SK-N-SH (cell line): ENCODE results near the gene PITPNB. TPM values are rescaled to one million over a fixed set of nuclear protein-coding genes. Genes with fewer than 3 reads are reported as not detected.

ENCODE experiments used
- CTCF ChIA-PET: fragments of 300-600, 350-600 bp; formaldehyde crosslinking; extraction: SDS; loops from one replicate; lab custom pipeline; 2021; lab: Yijun Ruan, JAX
- POLR2A ChIA-PET: fragments of 350-600 bp; sonication (Branson Sonifier 250); formaldehyde crosslinking; extraction: SDS; loops from one replicate; lab custom pipeline; 2020; ENCODE audit warnings: antibody characterized with exemption, inconsistent platforms; lab: Yijun Ruan, JAX
- DNase-seq: peaks from one replicate; pipeline ENCODE4 v3.0.0; 2012
- H2AFZ ChIP-seq: fragments of 200-600 bp; sonication (generic); 2 replicates; pipeline ENCODE4 v1.8.1; 2016; ENCODE audit warnings: antibody characterized with exemption, mild to moderate bottlenecking, low read depth
- H3F3A ChIP-seq: fragments of 200-600 bp; sonication (generic); replicated peaks from 2 replicates; pipeline ENCODE3; 2016; ENCODE audit warnings: antibody characterized with exemption, mild to moderate bottlenecking; ENCODE audit not compliant: insufficient read depth
- H3K27ac ChIP-seq, 2 experiments: fragments of 200-500 bp in 1 of 2; fragments of 200-600 bp in 1 of 2; sonication (Bioruptor generic) in 1 of 2; sonication (generic), shearing (Covaris generic) in 1 of 2; 2 replicates each; pipeline versions ENCODE4 v1.5.1 to v1.6.1; 2014 to 2016; ENCODE audit warnings: low read depth in 2 of 2, inconsistent platforms in 1 of 2, low read length in 1 of 2, mild to moderate bottlenecking in 1 of 2, mixed read lengths in 1 of 2
- H3K27me3 ChIP-seq: fragments of 200-600 bp; sonication (generic), shearing (Covaris generic); 2 replicates; pipeline ENCODE4 v1.6.1; 2016; ENCODE audit warnings: mixed run types; ENCODE audit not compliant: insufficient read depth
- H3K36me3 ChIP-seq, 2 experiments: fragments of 200-500 bp in 1 of 2; fragments of 200-600 bp in 1 of 2; sonication (Bioruptor generic) in 1 of 2; sonication (generic) in 1 of 2; replicated peaks in 1 of 2; 2 replicates each; pipeline versions ENCODE3 to v1.5.1; 2014 to 2016; ENCODE audit warnings: low read length in 1 of 2, mild to moderate bottlenecking in 1 of 2; ENCODE audit not compliant: insufficient read depth in 2 of 2, control insufficient read depth in 1 of 2
- H3K4me1 ChIP-seq, 2 experiments: fragments of 200-500 bp in 1 of 2; fragments of 200-600 bp in 1 of 2; sonication (Bioruptor generic) in 1 of 2; sonication (generic), shearing (Covaris generic) in 1 of 2; 2 replicates each; pipeline versions ENCODE4 v1.5.1 to v1.6.1; 2014 to 2016; ENCODE audit warnings: low read depth in 1 of 2, low read length in 1 of 2, mixed run types in 1 of 2; ENCODE audit not compliant: insufficient read depth in 2 of 2, control insufficient read depth in 1 of 2
- H3K4me2 ChIP-seq: fragments of 200-600 bp; sonication (generic), shearing (Covaris generic); 2 replicates; pipeline ENCODE4 v1.6.1; 2017; ENCODE audit warnings: mixed run types
- H3K4me3 ChIP-seq, 2 experiments: fragments of 200-500 bp in 1 of 2; fragments of 200-600 bp in 1 of 2; sonication (Bioruptor generic) in 1 of 2; sonication (generic), shearing (Covaris generic) in 1 of 2; 2 replicates each; pipeline versions ENCODE4 v1.5.1 to v1.8.1; 2014 to 2016; ENCODE audit warnings: low read depth in 2 of 2, inconsistent platforms in 1 of 2, low read length in 1 of 2, mild to moderate bottlenecking in 1 of 2, mixed read lengths in 1 of 2, moderate library complexity in 1 of 2
- H3K79me2 ChIP-seq: fragments of 200-600 bp; sonication (generic); 2 replicates; pipeline ENCODE4 v1.8.1; 2017; ENCODE audit warnings: mild to moderate bottlenecking; ENCODE audit not compliant: insufficient read depth
- H3K9ac ChIP-seq: fragments of 200-600 bp; sonication (generic); 2 replicates; pipeline ENCODE4 v1.6.1; 2017; ENCODE audit warnings: mixed run types
- H3K9me2 ChIP-seq: fragments of 200-600 bp; sonication (generic); 2 replicates; pipeline ENCODE4 v1.6.1; 2017; ENCODE audit warnings: mixed run types
- H3K9me3 ChIP-seq: fragments of 200-600 bp; sonication (generic); 2 replicates; pipeline ENCODE4 v1.6.1; 2017; ENCODE audit warnings: mixed run types, mild to moderate bottlenecking, moderate library complexity
- H4K20me1 ChIP-seq: fragments of 200-600 bp; sonication (generic); 2 replicates; pipeline ENCODE4 v1.6.1; 2017; ENCODE audit warnings: mild to moderate bottlenecking, mixed run types; ENCODE audit not compliant: insufficient read depth
- CHD2 ChIP-seq: fragments of 150-350 bp; IDR thresholded peaks from 2 replicates; pipeline ENCODE4 v1.6.1; 2018; ENCODE audit warnings: low read length; ENCODE audit not compliant: partially characterized antibody
- ELF1 ChIP-seq: IDR thresholded peaks from 2 replicates; pipeline ENCODE4 v1.4.0; 2012
- EP300 ChIP-seq, 2 experiments: IDR thresholded peaks; 2 replicates each; pipeline versions ENCODE4 v1.4.0 to v1.6.1; 2012; ENCODE audit warnings: borderline replicate concordance in 1 of 2, low read depth in 1 of 2, low read length in 1 of 2
- FOSL2 ChIP-seq: IDR thresholded peaks from 2 replicates; pipeline ENCODE4 v1.4.0; 2012; ENCODE audit warnings: low read depth, mild to moderate bottlenecking, moderate library complexity, borderline replicate concordance
- FOXJ3 ChIP-seq: sonication (generic); formaldehyde crosslinking; IDR thresholded peaks from 2 replicates; pipeline ENCODE4 v1.5.1; 2020; ENCODE audit warnings: mild to moderate bottlenecking, missing genetic modification reagents
- MEF2A ChIP-seq: IDR thresholded peaks from 2 replicates; pipeline ENCODE4 v1.4.0; 2012; ENCODE audit warnings: low read depth, borderline replicate concordance
- NFIC ChIP-seq: IDR thresholded peaks from 2 replicates; pipeline ENCODE4 v1.4.0; 2012; ENCODE audit warnings: borderline replicate concordance
- SIN3A ChIP-seq: IDR thresholded peaks from 2 replicates; pipeline ENCODE4 v1.6.1; 2012; ENCODE audit warnings: low read depth, mild to moderate bottlenecking, low read length, moderate library complexity, borderline replicate concordance
- SMC3 ChIP-seq: IDR thresholded peaks from 2 replicates; pipeline ENCODE4 v1.6.1; 2012; ENCODE audit warnings: low read depth, low read length, improper control_type of control experiment
- TAF1 ChIP-seq: IDR thresholded peaks from 2 replicates; pipeline ENCODE4 v1.6.1; 2012; ENCODE audit warnings: low read depth, mild to moderate bottlenecking, low read length, moderate library complexity, borderline replicate concordance
- TCF12 ChIP-seq: IDR thresholded peaks from 2 replicates; pipeline ENCODE4 v1.4.0; 2012
- TEAD4 ChIP-seq: IDR thresholded peaks from 2 replicates; pipeline ENCODE4 v1.4.0; 2012; ENCODE audit warnings: mild to moderate bottlenecking, borderline replicate concordance; ENCODE audit not compliant: insufficient read depth
- WGBS: methylation state at CpG from one replicate; pipeline ENCODE4 v1.1.6; 2017; ENCODE audit warnings: low lambda C conversion rate; 5-methylcytosine and 5-hydroxymethylcytosine counted together
- polyA plus RNA-seq, 3 experiments: library from polyadenylated mRNA; depleted of rRNA; stranded (reverse); fragments of >200 nt; gene quantifications; 2 replicates each; pipeline ENCODE4 v1.2.3, GENCODE V29; 2012
- TF ChIP-seq, protein P1 (sequence below): IDR thresholded peaks from 2 replicates; pipeline ENCODE4 v1.4.0; 2012; ENCODE audit warnings: low read depth, borderline replicate concordance
- TF ChIP-seq, protein P2 (sequence below): IDR thresholded peaks from 2 replicates; pipeline ENCODE4; 2012

The PITPNB gene
- polyA plus RNA-seq, 1 of the 3 experiments (the other 2 are of a cell fraction) = 32.3 TPM

DNA sequence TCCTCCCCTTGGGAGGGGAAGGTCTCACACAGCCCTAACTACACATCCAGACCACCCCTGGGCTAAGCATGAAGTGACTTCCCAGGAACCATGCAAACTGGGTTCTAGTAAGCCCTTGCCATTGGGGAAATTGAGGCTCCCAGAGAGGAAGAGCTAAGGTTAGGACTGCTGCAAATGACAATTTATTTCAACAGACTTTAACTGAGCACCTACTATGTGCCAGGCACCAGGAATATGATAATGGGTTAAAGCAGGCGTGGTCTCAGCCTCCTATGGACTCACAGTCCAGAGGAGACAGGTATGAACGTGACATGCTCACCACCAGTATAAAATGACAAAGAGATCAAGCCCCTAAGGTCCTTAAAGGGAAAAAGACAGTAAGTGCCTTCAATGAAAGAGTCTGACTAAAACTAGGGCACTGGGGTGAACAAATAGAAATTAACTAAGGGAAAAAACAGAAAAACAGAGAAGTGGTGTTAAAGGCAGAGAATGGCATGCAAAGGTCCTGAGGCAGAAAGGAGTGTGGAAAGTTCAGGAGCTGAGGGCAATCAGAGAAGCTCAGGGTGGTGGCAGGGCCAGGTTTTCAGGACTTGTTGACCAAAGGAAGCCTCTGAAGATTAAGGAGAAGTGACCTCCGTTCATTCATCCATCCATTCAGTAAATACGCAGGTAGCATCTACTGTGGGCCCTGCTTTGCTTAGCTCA, 103.1 kb downstream of the PITPNB start:
- Histone ChIP-seq H3K4me3 (no peak overlapping the region), H3F3A (no peaks in the 10 kb centered on the region), H3K27ac (no peak overlapping the region), H3K27me3 (peaks cover 7% of the 10 kb centered on the region; the same call in 1 of the 2 replicates), H3K79me2 (no peaks in the 10 kb centered on the region), H2AFZ (no peak overlapping the region), H3K9me2 (no peaks in the 10 kb centered on the region), H3K9me3 (no peaks in the 10 kb centered on the region), H4K20me1 (no peaks in the 10 kb centered on the region), H3K4me1 (peaks cover 0 to 5% of the 10 kb centered on the region in 2 experiments; a peak in 1 of 4 replicates)
- DNase-seq = no peak
- POLR2A ChIA-PET = no interaction called here
- WGBS = 62% methylated on average over 3 of the region's 4 CpGs
- CTCF ChIA-PET = interaction anchor here (1.3 to 1.5 kb wide), 2 partner anchors 20 to 327 kb away, joined by 3 read pairs; no protein-coding TSS in a partner anchor
- TF ChIP-seq MEF2A (no peak), SIN3A (no peak), FOXJ3 (CRISPR knock-in tag) (no peak), CHD2 (no peak), SMC3 (no peak)
- TF ChIP-seq, all 33 proteins: peak for 0
- Histone ChIP-seq H3K4me2 (no peak overlapping the region), H3K36me3 (no peaks in the 10 kb centered on the region), H3K9ac (no peak overlapping the region)

GRCh38 chr22:27814993-27815392, 104.1 kb downstream of the PITPNB start:
- no peak for DNase-seq

More at GRCh38 chr22:27814993-27815392, 104.1 kb downstream of the PITPNB start:
- CTCF ChIA-PET = interaction anchor here (1.3 to 1.5 kb wide), 2 partner anchors 19 to 1058 kb away, joined by 3 read pairs; no protein-coding TSS in a partner anchor
- 58% methylated on average over 6 of the region's 6 CpGs for WGBS
- no peak overlapping the region for H3K4me3 ChIP-seq
- POLR2A ChIA-PET = no interaction called here
- TF ChIP-seq TAF1 (no peak), EP300 (IDR thresholded peaks at IDR 0.05; ENCODE audit: borderline replicate concordance in 1 of 2, low read depth in 1 of 2, low read length in 1 of 2) (no peak), TCF12 (no peak), ELF1 (no peak), FOSL2 (no peak), TEAD4 (no peak), SMC3 (no peak), NFIC (no peak)
- TF ChIP-seq, protein P1, sequence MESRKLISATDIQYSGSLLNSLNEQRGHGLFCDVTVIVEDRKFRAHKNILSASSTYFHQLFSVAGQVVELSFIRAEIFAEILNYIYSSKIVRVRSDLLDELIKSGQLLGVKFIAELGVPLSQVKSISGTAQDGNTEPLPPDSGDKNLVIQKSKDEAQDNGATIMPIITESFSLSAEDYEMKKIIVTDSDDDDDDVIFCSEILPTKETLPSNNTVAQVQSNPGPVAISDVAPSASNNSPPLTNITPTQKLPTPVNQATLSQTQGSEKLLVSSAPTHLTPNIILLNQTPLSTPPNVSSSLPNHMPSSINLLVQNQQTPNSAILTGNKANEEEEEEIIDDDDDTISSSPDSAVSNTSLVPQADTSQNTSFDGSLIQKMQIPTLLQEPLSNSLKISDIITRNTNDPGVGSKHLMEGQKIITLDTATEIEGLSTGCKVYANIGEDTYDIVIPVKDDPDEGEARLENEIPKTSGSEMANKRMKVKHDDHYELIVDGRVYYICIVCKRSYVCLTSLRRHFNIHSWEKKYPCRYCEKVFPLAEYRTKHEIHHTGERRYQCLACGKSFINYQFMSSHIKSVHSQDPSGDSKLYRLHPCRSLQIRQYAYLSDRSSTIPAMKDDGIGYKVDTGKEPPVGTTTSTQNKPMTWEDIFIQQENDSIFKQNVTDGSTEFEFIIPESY = no peak
- TF ChIP-seq, protein P2, sequence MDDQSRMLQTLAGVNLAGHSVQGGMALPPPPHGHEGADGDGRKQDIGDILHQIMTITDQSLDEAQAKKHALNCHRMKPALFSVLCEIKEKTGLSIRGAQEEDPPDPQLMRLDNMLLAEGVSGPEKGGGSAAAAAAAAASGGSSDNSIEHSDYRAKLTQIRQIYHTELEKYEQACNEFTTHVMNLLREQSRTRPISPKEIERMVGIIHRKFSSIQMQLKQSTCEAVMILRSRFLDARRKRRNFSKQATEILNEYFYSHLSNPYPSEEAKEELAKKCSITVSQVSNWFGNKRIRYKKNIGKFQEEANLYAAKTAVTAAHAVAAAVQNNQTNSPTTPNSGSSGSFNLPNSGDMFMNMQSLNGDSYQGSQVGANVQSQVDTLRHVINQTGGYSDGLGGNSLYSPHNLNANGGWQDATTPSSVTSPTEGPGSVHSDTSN = no peak
- no peak overlapping the region for H2AFZ ChIP-seq
- no peak overlapping the region for H3K4me2 ChIP-seq
- no peaks in the 10 kb centered on the region for H3K36me3 ChIP-seq
- H3K9ac ChIP-seq = no peak overlapping the region
- H3K4me1 ChIP-seq = peaks cover 0 to 15% of the 10 kb centered on the region in 2 experiments; a peak in 1 of 4 replicates
- no peaks in the 10 kb centered on the region for H3F3A ChIP-seq
- no peaks in the 10 kb centered on the region for H3K9me3 ChIP-seq
- H3K27ac ChIP-seq = no peak overlapping the region
- no peaks in the 10 kb centered on the region for H3K79me2 ChIP-seq
- H4K20me1 ChIP-seq = no peaks in the 10 kb centered on the region
- H3K9me2 ChIP-seq = no peaks in the 10 kb centered on the region
- peaks cover 7% of the 10 kb centered on the region; the same call in 1 of the 2 replicates for H3K27me3 ChIP-seq
